GM19025 (cell line): Measurements from ENCODE around the gene APCDD1.
"Not testable (repeated sequence)": the region's sequence is repeated elsewhere in the genome, so short reads cannot be mapped to it uniquely, and the experiment has no call there.

Source experiments
- ATAC-seq: cut with Tn5 transposase; IDR thresholded peaks from one replicate; pipeline ENCODE4 v1.9.1; 2021; ENCODE audit warnings: mild to moderate bottlenecking, low read depth, moderate library complexity; ENCODE audit not compliant: unreplicated experiment

APCDD1 gene

GRCh38 chr18:10522574-10522973 lies 68.1 kb downstream of the APCDD1 start:
- ATAC-seq = no peak

DNA sequence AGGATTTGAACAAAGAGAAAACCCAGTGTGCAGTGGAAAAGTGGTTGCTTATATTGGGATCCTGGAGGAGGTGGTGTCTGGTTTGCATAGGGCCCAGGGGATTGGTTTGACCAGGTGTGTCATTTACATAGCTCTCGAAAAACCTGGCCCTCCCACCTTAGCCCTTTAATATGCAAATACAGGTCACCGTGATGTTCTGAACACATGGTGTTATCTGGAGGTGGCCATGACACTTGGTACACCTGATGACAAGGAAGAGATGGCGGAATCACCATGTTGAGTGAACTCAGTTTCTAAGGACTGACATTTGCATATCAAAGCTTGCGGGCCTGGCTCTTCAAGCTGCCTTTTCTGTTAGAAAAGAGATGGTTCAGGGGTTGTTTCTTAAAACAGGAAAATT lies 69.1 kb downstream of the APCDD1 start:
- no peak for ATAC-seq

- no peak for ATAC-seq
Measured at GRCh38 chr18:10524507-10525370, 70.3 kb downstream of the APCDD1 start.

DNA sequence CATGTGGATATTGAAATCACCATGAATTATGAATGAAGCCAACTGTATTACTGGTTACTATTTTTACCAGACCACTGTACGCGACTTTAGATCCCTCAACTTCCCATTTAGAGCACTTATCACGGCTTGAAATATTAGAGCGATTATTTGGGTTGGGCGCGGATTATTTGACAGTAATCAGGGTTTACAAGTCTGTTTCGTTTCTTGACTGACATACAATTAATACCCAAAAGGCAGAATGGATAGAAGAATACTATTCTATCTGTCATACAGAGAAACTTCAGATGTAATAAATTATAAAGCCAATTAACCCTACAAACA lies 70.9 kb downstream of the APCDD1 start:
- ATAC-seq = no peak

GRCh38 chr18:10525697-10526560 lies 71.5 kb downstream of the APCDD1 start, which contains the start of gene NAPG:
TSS of gene NAPG (plus strand) at chr18:10526027. CDS start at chr18:10526103, 76 bp downstream.
- ATAC-seq = peak; percentile 74

- ATAC-seq = peak; percentile 3
Measured at GRCh38 chr18:10526561-10526949, 72.1 kb downstream of the APCDD1 start.

DNA sequence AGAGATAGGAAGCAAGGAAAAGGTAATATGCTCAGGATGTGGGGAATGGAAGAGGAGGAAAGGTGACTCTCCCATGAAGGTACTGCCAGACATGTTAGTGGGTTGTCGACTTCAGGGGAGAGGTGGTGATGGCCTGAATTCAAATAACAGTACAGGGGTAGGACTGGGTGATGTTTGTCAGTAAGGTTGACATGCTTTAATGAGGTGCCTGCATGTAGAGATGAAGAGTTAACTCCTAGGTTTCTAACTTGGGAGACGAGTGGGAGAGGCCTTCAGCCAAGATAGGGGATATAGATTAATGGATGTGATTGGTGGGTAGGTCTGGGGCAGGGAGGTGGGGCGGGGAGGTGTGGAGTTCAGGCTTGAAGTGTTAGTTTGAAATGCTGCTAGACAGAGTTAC lies 74.0 kb downstream of the APCDD1 start:
- ATAC-seq = no peak

DNA sequence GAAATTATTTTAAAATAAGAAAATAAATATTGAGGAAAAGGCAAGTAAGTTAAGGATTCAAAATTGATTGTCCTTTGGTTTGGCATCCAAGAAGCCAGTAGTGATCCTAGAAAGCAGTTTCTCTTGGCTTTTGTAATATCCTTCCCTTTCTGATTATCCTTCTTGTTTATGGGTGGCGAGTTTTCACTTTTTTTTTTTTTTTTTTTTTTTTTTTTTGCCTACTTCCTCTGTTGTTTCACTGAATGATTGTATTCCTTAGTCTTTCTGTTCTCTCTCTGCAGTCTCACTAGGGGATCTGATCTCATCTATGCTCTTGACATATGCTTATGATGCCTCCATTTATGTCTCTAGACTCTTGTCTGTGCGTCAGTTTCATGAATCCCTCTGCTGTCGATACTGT lies 75.6 kb downstream of the APCDD1 start:
- no peak for ATAC-seq

DNA sequence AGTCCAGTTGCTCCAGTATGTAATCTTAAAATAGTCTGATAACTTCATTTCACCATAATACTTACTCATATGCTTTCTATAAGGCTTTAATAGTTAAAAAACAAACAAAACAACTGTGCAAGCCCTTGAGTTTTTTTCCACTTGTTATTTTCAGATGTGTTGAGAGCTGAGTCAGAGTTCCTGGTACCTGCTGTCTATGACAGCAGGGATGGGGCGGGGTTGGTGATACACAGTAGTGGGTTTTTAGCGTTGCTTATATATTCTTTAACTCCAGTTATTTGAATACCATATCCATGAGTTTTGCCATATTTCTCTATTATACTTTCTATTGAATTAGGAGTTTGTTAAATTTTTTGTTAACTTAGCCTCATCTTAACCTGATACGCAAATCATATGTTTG lies 76.4 kb downstream of the APCDD1 start:
- ATAC-seq = no peak

DNA sequence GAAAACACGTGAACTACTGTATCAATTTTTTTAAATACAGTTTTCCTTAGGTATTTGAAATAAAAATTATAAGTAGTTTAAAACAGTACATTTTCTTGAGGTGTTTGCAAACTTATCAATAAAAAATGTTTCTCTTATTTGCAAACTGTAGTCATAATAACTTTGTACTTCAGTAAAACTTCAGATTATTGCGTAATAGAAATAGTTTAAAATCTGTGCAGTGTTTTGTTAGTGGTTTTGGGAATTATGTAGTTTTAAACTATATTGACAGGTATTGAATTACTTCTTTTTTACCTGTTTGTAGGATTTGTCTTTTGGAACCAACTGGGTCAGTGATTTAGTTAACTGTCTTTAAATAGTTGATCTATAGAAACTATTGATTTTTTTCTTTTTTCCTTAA lies 78.7 kb downstream of the APCDD1 start:
- no peak for ATAC-seq

DNA sequence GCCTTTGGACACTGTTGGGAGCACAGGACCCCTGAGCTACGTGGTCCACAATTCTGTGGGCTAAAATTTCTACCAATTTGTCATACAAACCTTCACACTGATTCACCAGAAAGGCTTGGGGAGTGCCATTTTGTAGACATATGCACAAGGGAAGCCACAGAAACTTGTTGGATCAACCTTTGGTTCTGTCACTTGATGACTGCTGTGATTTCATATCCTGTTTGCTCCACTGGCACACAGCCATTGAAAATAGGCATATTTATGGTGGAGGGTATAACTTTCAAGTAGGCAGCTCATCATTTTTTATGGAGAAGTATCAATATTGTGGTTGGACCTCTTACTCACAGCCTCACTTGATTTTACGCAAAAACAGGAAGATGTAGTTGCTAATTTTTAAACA lies 81.8 kb downstream of the APCDD1 start:
- no peak for ATAC-seq

DNA sequence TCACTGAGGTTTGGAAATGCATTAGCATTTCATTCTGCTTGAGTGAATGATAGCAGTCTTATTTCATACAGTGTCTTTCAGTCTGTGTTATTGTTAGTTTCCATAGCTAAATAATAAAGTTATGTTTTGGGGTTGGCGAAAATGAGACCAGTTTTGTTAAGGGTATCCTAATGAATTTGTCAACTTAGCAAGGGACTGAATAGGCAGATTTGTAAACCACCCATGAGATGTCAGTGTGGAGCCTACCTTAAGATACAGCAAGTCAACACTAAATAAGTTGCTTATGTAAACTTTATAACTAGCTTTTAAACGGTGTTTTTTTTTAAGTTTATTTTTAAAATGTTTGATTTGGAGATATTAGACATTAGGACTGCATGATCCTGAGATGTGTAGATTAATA lies 83.3 kb downstream of the APCDD1 start:
- ATAC-seq = no peak

DNA sequence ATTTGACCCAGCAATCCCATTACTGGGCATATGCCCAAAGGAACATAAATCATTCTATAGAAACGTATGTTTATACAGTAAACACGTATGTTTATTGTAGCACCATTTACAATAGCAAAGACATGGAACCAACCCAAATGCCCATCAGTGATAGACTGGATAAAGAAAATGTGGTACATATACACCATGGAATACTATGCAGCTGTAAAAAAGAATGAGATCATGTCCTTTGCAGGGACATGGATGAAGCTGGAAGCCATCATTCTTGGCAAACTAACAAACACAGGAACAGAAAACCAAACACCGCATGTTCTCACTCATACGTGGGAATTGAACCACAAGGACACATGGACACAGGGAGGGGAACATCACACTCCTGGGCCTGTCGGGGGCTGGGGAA lies 84.7 kb downstream of the APCDD1 start:
- not testable (repeated sequence) for ATAC-seq
